HUES64 (cell line): ENCODE results near the gene PRKCZ. TPM values are rescaled to one million over a fixed set of nuclear protein-coding genes. Genes with fewer than 3 reads are reported as not detected.

Experiments
- H3K27ac ChIP-seq: 2 replicates; pipeline ENCODE4 v1.7.0; 2013; ENCODE audit warnings: low read depth, low read length, inconsistent platforms
- H3K27me3 ChIP-seq: 2 replicates; pipeline ENCODE4 v1.6.1; 2013; ENCODE audit warnings: mild to moderate bottlenecking, low read length; ENCODE audit not compliant: insufficient read depth
- H3K36me3 ChIP-seq: 2 replicates; pipeline ENCODE4 v1.6.1; 2013; ENCODE audit warnings: mild to moderate bottlenecking, low read length; ENCODE audit not compliant: insufficient read depth
- H3K4me1 ChIP-seq: 2 replicates; pipeline ENCODE4 v1.6.1; 2013; ENCODE audit warnings: mild to moderate bottlenecking, low read length, moderate library complexity; ENCODE audit not compliant: insufficient read depth
- H3K4me3 ChIP-seq: 2 replicates; pipeline ENCODE4 v1.5.1; 2013; ENCODE audit warnings: mild to moderate bottlenecking, low read length, moderate library complexity
- H3K9ac ChIP-seq: 2 replicates; pipeline ENCODE4 v1.6.1; 2013; ENCODE audit warnings: mild to moderate bottlenecking, low read depth, low read length
- H3K9me3 ChIP-seq: 2 replicates; pipeline ENCODE4 v1.6.1; 2013; ENCODE audit warnings: low read depth, low read length; ENCODE audit not compliant: insufficient read depth
- WGBS: fragments of 150-250, 120-280 bp; methylation state at CpG from one replicate; pipeline ENCODE4 v1.1.7; 2013; ENCODE audit warnings: missing lambda C conversion rate; 5-methylcytosine and 5-hydroxymethylcytosine counted together
- polyA plus RNA-seq, 2 experiments: library from polyadenylated mRNA; stranded (reverse); fragments of 50-300 nt; gene quantifications; one replicate each; pipeline ENCODE4 v1.2.3, GENCODE V29; 2013

Gene PRKCZ
- 19.7 TPM for polyA plus RNA-seq (2013, experiment 1 of 2)
- polyA plus RNA-seq (2013, experiment 2 of 2): 19.4 TPM

- no peaks in the 10 kb centered on the region for H3K36me3 ChIP-seq
- H3K9me3 ChIP-seq: no peaks in the 10 kb centered on the region
- peak within 1 kb of the TSS; percentile 82 for H3K4me3 ChIP-seq
- peak within 1 kb of the TSS; percentile 97; the same call in 1 of the 2 replicates for H3K27ac ChIP-seq
- under 1% methylated on average over 83 of the region's 83 CpGs for WGBS
- peak within 1 kb of the TSS; percentile 78 for H3K9ac ChIP-seq
- H3K27me3 ChIP-seq: peaks cover 35% of the 10 kb centered on the region
- H3K4me1 ChIP-seq: peaks cover 13% of the 10 kb centered on the region
Measured at GRCh38 chr1:2049718-2050431, at the start of gene PRKCZ. Gene PRKCZ, plus strand, starts transcription at chr1:2050411. Its CDS starts 220 bp downstream, at chr1:2050631.

GRCh38 chr1:2000432-2000831 is 49.8 kb upstream of the PRKCZ start:
- Histone ChIP-seq H3K9ac (no peak overlapping the region), H3K4me1 (peaks cover 6% of the 10 kb centered on the region; the same call in 1 of the 2 replicates), H3K9me3 (no peaks in the 10 kb centered on the region), H3K36me3 (no peaks in the 10 kb centered on the region), H3K27ac (no peak overlapping the region), H3K4me3 (no peak overlapping the region), H3K27me3 (peaks cover 8% of the 10 kb centered on the region)
- 91% methylated on average over 7 of the region's 7 CpGs for WGBS

- peaks cover 8% of the 10 kb centered on the region for H3K27me3 ChIP-seq
- H3K27ac ChIP-seq: no peak overlapping the region
- H3K9ac ChIP-seq: no peak overlapping the region
- no peaks in the 10 kb centered on the region for H3K9me3 ChIP-seq
- peaks cover 6% of the 10 kb centered on the region; the same call in 1 of the 2 replicates for H3K4me1 ChIP-seq
- 84% methylated on average over 9 of the region's 9 CpGs for WGBS
- no peaks in the 10 kb centered on the region for H3K36me3 ChIP-seq
- no peak overlapping the region for H3K4me3 ChIP-seq
Measured at GRCh38 chr1:2000850-2001249, 49.4 kb upstream of the PRKCZ start.

GRCh38 chr1:2001773-2002411 is 48.3 kb upstream of the PRKCZ start:
- Histone ChIP-seq H3K4me1 (peaks cover 6% of the 10 kb centered on the region; the same call in 1 of the 2 replicates), H3K27ac (no peak overlapping the region), H3K36me3 (no peaks in the 10 kb centered on the region), H3K27me3 (peaks cover 8% of the 10 kb centered on the region), H3K9me3 (no peaks in the 10 kb centered on the region), H3K9ac (no peak overlapping the region), H3K4me3 (no peak overlapping the region)
- WGBS: 91% methylated on average over 13 of the region's 13 CpGs

GRCh38 chr1:2003541-2004131 is 46.6 kb upstream of the PRKCZ start, which contains the start of gene CFAP74:
Gene CFAP74, minus strand, starts transcription at chr1:2003786. Its CDS starts 12,830 bp downstream, at chr1:1990956.
- peak within 1 kb of the TSS; percentile 56 for H3K4me3 ChIP-seq
- peaks cover 6% of the 10 kb centered on the region; the same call in 1 of the 2 replicates for H3K4me1 ChIP-seq
- WGBS: 5% methylated on average over 49 of the region's 49 CpGs
- peaks cover 8% of the 10 kb centered on the region for H3K27me3 ChIP-seq
- no peak within 1 kb of the TSS for H3K27ac ChIP-seq
- no peaks in the 10 kb centered on the region for H3K36me3 ChIP-seq
- H3K9ac ChIP-seq: peak within 1 kb of the TSS; percentile 63
- no peaks in the 10 kb centered on the region for H3K9me3 ChIP-seq

- H3K4me1 ChIP-seq: peaks cover 6% of the 10 kb centered on the region; the same call in 1 of the 2 replicates
- H3K4me3 ChIP-seq: no peak overlapping the region
- H3K9ac ChIP-seq: no peak overlapping the region
- H3K36me3 ChIP-seq: no peaks in the 10 kb centered on the region
- no peak overlapping the region for H3K27ac ChIP-seq
- H3K27me3 ChIP-seq: peaks cover 8% of the 10 kb centered on the region
- 91% methylated on average over 21 of the region's 21 CpGs for WGBS
- H3K9me3 ChIP-seq: no peaks in the 10 kb centered on the region
Measured at GRCh38 chr1:2004856-2005255, 45.4 kb upstream of the PRKCZ start.

- Histone ChIP-seq H3K36me3 (no peaks in the 10 kb centered on the region), H3K27me3 (no peaks in the 10 kb centered on the region), H3K4me3 (no peak overlapping the region), H3K27ac (no peak overlapping the region), H3K9ac (no peak overlapping the region), H3K9me3 (no peaks in the 10 kb centered on the region), H3K4me1 (no peaks in the 10 kb centered on the region)
- 92% methylated on average over 27 of the region's 27 CpGs for WGBS
Measured at GRCh38 chr1:2009101-2010053, 40.8 kb upstream of the PRKCZ start.

- no peaks in the 10 kb centered on the region for H3K36me3 ChIP-seq
- H3K27me3 ChIP-seq: peaks cover 13% of the 10 kb centered on the region
- H3K9me3 ChIP-seq: no peaks in the 10 kb centered on the region
- peaks cover 4% of the 10 kb centered on the region for H3K4me1 ChIP-seq
- no peak overlapping the region for H3K9ac ChIP-seq
- H3K27ac ChIP-seq: no peak overlapping the region
- WGBS: 94% methylated on average over 15 of the region's 15 CpGs
- H3K4me3 ChIP-seq: no peak overlapping the region
Measured at GRCh38 chr1:2014181-2014580, 36.0 kb upstream of the PRKCZ start.

GRCh38 chr1:2014741-2015735 is 35.2 kb upstream of the PRKCZ start:
- Histone ChIP-seq H3K4me3 (no peak overlapping the region), H3K36me3 (no peaks in the 10 kb centered on the region), H3K27ac (no peak overlapping the region), H3K9ac (no peak overlapping the region), H3K4me1 (peaks cover 4% of the 10 kb centered on the region), H3K9me3 (no peaks in the 10 kb centered on the region), H3K27me3 (peaks cover 20% of the 10 kb centered on the region)
- WGBS: 72% methylated on average over 34 of the region's 34 CpGs

GRCh38 chr1:2016123-2016522 is 34.1 kb upstream of the PRKCZ start:
- H3K36me3 ChIP-seq: no peaks in the 10 kb centered on the region
- H3K4me1 ChIP-seq: peaks cover 4% of the 10 kb centered on the region
- no peak overlapping the region for H3K27ac ChIP-seq
- peaks cover 31% of the 10 kb centered on the region for H3K27me3 ChIP-seq
- 93% methylated on average over 9 of the region's 9 CpGs for WGBS
- no peaks in the 10 kb centered on the region for H3K9me3 ChIP-seq
- H3K9ac ChIP-seq: no peak overlapping the region
- no peak overlapping the region for H3K4me3 ChIP-seq
